Ascending aorta (tissue), 2 donors: Measurements from ENCODE around the gene LAPTM4A. TPM values are rescaled to one million over a fixed set of nuclear protein-coding genes. Genes with fewer than 3 reads are reported as not detected.

ENCODE experiments used
- DNase-seq, 2 donors: peaks; one replicate each; pipeline ENCODE4 v3.0.0-alpha.2; 2019; ENCODE audit warnings: low spot score in 2 of 2
- H3K27ac ChIP-seq, 2 donors: fragments of 200-600 bp; sonication (generic); one replicate each; pipeline ENCODE4 v1.5.1; 2016 to 2017; ENCODE audit warnings: mild to moderate bottlenecking in 1 of 2
- H3K27me3 ChIP-seq: fragments of 200-600 bp; sonication (generic); one replicate; pipeline ENCODE4 v1.5.1; 2017
- H3K36me3 ChIP-seq, 2 donors: fragments of 200-600 bp; sonication (generic); one replicate each; pipeline ENCODE4 v1.5.1; 2016
- H3K4me1 ChIP-seq, 2 donors: fragments of 200-600 bp; sonication (generic); one replicate each; pipeline ENCODE4 v1.5.1; 2016 to 2017; ENCODE audit warnings: mild to moderate bottlenecking in 1 of 2
- H3K4me3 ChIP-seq, 2 donors: fragments of 200-600 bp; sonication (generic); one replicate each; pipeline ENCODE4 v1.5.1; 2016 to 2017; ENCODE audit warnings: mild to moderate bottlenecking in 1 of 2
- H3K9me3 ChIP-seq, 2 donors: fragments of 200-600 bp; sonication (generic); one replicate each; pipeline ENCODE4 v1.5.1; 2016
- CTCF ChIP-seq, 3 experiments: fragments of 200-600 bp in 2 of 3; fragments of 450-650 bp in 1 of 3; sonication (generic) in 2 of 3; IDR thresholded peaks; one replicate each; pipeline ENCODE4 v1.5.1; 2016 to 2019; ENCODE audit warnings: antibody characterized with exemption in 3 of 3, mild to moderate bottlenecking in 1 of 3, moderate library complexity in 1 of 3
- intact Hi-C: fragments of 100-400 bp; cut with DNase I; formaldehyde crosslinking; loops from one replicate; pipeline ENCODE4 v1.15.1; 2023
- total RNA-seq: library from RNA; depleted of rRNA; stranded (reverse); fragments of >200 nt; gene quantifications from one replicate; pipeline ENCODE4 v1.1.0, GENCODE V29; 2016

The LAPTM4A gene
- total RNA-seq, 1 donor from 2014 or later: 95.6 TPM

GRCh38 chr2:19990416-19990728, 61.1 kb downstream of the LAPTM4A start:
- Histone ChIP-seq H3K4me1 (peaks cover 0 to 5% of the 10 kb centered on the region in 2 donors), H3K36me3 (no peaks in the 10 kb centered on the region), H3K27me3 (no peaks in the 10 kb centered on the region), H3K4me3 (peak overlapping the region; percentile 58 to 67), H3K27ac (peak overlapping the region in 1 of 2 donors; percentile 24), H3K9me3 (no peaks in the 10 kb centered on the region)
- TF ChIP-seq CTCF (IDR thresholded peaks at IDR 0.05): no peak
- intact Hi-C loops: loop anchor here (2.0 kb wide), 1 partner anchor 22 kb away; the partner anchor contains the start of gene MATN3
- no peak for DNase-seq

- no peak for TF ChIP-seq CTCF (IDR thresholded peaks at IDR 0.05)
- Histone ChIP-seq H3K36me3 (no peaks in the 10 kb centered on the region), H3K27me3 (no peaks in the 10 kb centered on the region), H3K4me3 (peak within 1 kb of the TSS; percentile 58 to 67), H3K9me3 (no peaks in the 10 kb centered on the region), H3K27ac (peak within 1 kb of the TSS; percentile 24 to 35), H3K4me1 (peaks cover 0 to 5% of the 10 kb centered on the region in 2 donors)
- intact Hi-C loops: loop anchor here (2.0 kb wide), 1 partner anchor 23 kb away; the partner anchor contains the start of gene MATN3
- peak; percentile 58 to 94 for DNase-seq
Observed at GRCh38 chr2:19989667-19990415, 61.6 kb downstream of the LAPTM4A start, which contains the start of gene WDR35. TSS of gene WDR35 (minus strand) at chr2:19990105. CDS start at chr2:19990015, 90 bp downstream.

GRCh38 chr2:19989342-19989666, 62.1 kb downstream of the LAPTM4A start:
- Histone ChIP-seq H3K36me3 (no peaks in the 10 kb centered on the region), H3K4me3 (peak overlapping the region; percentile 58 to 67), H3K27me3 (no peaks in the 10 kb centered on the region), H3K27ac (peak overlapping the region; percentile 24 to 35), H3K9me3 (no peaks in the 10 kb centered on the region), H3K4me1 (peaks cover 0 to 5% of the 10 kb centered on the region in 2 donors)
- intact Hi-C loops: no loop called here
- no peak for DNase-seq
- no peak for TF ChIP-seq CTCF (IDR thresholded peaks at IDR 0.05)

- intact Hi-C loops: no loop called here
- no peak for DNase-seq
- TF ChIP-seq CTCF (IDR thresholded peaks at IDR 0.05): no peak
- Histone ChIP-seq H3K27me3 (no peaks in the 10 kb centered on the region), H3K36me3 (no peaks in the 10 kb centered on the region), H3K9me3 (no peaks in the 10 kb centered on the region), H3K4me1 (peaks cover 0 to 5% of the 10 kb centered on the region in 2 donors), H3K27ac (no peak overlapping the region), H3K4me3 (peak overlapping the region; percentile 58 to 67)
Observed at GRCh38 chr2:19988600-19988999, 62.8 kb downstream of the LAPTM4A start.

- TF ChIP-seq CTCF (IDR thresholded peaks at IDR 0.05): no peak
- intact Hi-C loops: no loop called here
- Histone ChIP-seq H3K4me3 (no peak overlapping the region), H3K36me3 (no peaks in the 10 kb centered on the region), H3K4me1 (peaks cover 0 to 5% of the 10 kb centered on the region in 2 donors), H3K27ac (no peak overlapping the region), H3K9me3 (no peaks in the 10 kb centered on the region), H3K27me3 (no peaks in the 10 kb centered on the region)
- no peak for DNase-seq
Observed at GRCh38 chr2:19987936-19988335, 63.5 kb downstream of the LAPTM4A start.

Other genes starting within 250 kb of the LAPTM4A start
- not detected for gene TTC32, start 149.6 kb downstream of the LAPTM4A start, total RNA-seq
- gene WDR35, start 61.5 kb downstream of the LAPTM4A start, total RNA-seq: 2.1 TPM
- 0.64 TPM for gene MATN3, start 39.0 kb downstream of the LAPTM4A start, total RNA-seq
- gene SDC1, start 173.5 kb upstream of the LAPTM4A start, total RNA-seq: 0.32 TPM